ENCODE measurements around the gene DYTN.

The DYTN gene

DNA sequence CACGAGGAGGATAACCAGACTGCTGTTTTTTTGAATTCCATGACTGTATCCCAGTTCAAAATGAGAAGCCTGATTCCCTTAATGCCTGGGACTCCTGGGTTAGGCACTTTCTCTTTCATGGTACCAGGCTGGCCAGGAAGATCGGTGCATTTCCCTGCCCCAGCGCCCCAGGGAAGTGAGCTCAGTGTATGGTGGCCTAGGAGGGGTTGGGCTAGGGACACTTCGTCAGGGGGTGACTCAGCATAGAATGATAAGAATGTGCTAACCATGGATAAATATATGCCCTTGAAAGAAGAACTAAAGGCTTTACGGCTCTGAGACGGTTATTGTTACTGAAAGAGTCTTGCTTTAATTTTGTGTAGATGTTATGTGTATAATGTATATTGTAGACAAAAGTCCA lies 103.4 kb downstream of the DYTN start:
- no peak for DNase-seq (ENCODE audit: extremely low read depth, insufficient read length)
- no peak overlapping the region for H3K4me3 ChIP-seq (replicated peaks; ENCODE audit: low read depth, low read length)
- TF ChIP-seq, protein P1, sequence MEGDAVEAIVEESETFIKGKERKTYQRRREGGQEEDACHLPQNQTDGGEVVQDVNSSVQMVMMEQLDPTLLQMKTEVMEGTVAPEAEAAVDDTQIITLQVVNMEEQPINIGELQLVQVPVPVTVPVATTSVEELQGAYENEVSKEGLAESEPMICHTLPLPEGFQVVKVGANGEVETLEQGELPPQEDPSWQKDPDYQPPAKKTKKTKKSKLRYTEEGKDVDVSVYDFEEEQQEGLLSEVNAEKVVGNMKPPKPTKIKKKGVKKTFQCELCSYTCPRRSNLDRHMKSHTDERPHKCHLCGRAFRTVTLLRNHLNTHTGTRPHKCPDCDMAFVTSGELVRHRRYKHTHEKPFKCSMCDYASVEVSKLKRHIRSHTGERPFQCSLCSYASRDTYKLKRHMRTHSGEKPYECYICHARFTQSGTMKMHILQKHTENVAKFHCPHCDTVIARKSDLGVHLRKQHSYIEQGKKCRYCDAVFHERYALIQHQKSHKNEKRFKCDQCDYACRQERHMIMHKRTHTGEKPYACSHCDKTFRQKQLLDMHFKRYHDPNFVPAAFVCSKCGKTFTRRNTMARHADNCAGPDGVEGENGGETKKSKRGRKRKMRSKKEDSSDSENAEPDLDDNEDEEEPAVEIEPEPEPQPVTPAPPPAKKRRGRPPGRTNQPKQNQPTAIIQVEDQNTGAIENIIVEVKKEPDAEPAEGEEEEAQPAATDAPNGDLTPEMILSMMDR (IDR thresholded peaks at IDR 0.05; ENCODE audit: insufficient read depth, low read length, poor library complexity, severe bottlenecking) = no peak
- no peaks in the 10 kb centered on the region for H3K36me3 ChIP-seq (ENCODE audit: control insufficient read depth, insufficient read depth, low read length)
- no peaks in the 10 kb centered on the region for H3K27me3 ChIP-seq (replicated peaks; ENCODE audit: control insufficient read depth, insufficient read depth, low read length)

- TF ChIP-seq, protein P1 (IDR thresholded peaks at IDR 0.05; ENCODE audit: insufficient read depth, low read length, poor library complexity, severe bottlenecking) = no peak
- Histone ChIP-seq H3K27me3 (replicated peaks; ENCODE audit: control insufficient read depth, insufficient read depth, low read length) (no peaks in the 10 kb centered on the region), H3K4me3 (replicated peaks; ENCODE audit: low read depth, low read length) (no peak overlapping the region), H3K36me3 (ENCODE audit: control insufficient read depth, insufficient read depth, low read length) (no peaks in the 10 kb centered on the region; the same call in 1 of the 2 replicates)
- DNase-seq (ENCODE audit: extremely low read depth, insufficient read length) = no peak
Measured at GRCh38 chr2:206611736-206612135, 106.5 kb downstream of the DYTN start.

DNA sequence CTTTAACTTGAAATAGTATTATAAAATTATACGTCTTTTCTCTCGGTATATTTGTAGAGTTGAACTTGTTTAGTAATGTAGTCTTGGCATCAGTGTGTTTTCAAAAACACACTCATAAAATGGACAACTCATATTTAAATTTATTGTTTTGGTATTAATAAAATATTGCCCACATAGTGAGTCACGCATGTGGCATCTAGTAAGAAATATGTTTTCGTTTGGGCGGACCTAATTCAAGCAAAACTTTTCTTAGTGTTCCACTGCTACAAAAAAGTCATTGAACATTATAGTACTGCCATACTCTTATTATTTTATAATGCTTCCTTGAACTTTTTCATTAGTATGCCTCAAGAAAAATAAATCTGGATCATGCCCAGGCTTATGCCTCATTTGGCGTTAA lies 107.0 kb downstream of the DYTN start:
- DNase-seq (ENCODE audit: extremely low read depth, insufficient read length) = no peak
- no peak overlapping the region for H3K4me3 ChIP-seq (replicated peaks; ENCODE audit: low read depth, low read length)
- no peaks in the 10 kb centered on the region; the same call in 1 of the 2 replicates for H3K36me3 ChIP-seq (ENCODE audit: control insufficient read depth, insufficient read depth, low read length)
- TF ChIP-seq, protein P1 (IDR thresholded peaks at IDR 0.05; ENCODE audit: insufficient read depth, low read length, poor library complexity, severe bottlenecking) = no peak
- no peaks in the 10 kb centered on the region for H3K27me3 ChIP-seq (replicated peaks; ENCODE audit: control insufficient read depth, insufficient read depth, low read length)

DNA sequence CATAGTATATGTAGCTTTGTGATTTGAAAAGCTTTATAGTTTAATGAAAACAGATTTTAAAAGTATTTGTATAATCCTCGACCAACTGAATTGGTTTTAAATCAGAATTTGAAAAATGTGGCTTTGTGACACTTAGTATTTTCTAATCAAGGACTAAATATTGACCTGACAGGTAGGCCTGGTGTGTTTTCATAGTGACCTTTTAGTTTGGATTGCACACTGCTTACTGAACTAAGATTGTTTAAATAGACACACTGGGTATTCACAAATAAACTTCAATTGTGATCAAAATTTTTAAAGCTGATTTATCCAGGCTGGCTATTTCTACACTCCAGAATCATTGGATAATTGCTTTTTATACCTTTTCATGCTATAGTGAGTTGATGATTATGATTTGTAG lies 107.7 kb downstream of the DYTN start:
- no peak for DNase-seq (ENCODE audit: extremely low read depth, insufficient read length)
- TF ChIP-seq, protein P1 (IDR thresholded peaks at IDR 0.05; ENCODE audit: insufficient read depth, low read length, poor library complexity, severe bottlenecking) = no peak

DNA sequence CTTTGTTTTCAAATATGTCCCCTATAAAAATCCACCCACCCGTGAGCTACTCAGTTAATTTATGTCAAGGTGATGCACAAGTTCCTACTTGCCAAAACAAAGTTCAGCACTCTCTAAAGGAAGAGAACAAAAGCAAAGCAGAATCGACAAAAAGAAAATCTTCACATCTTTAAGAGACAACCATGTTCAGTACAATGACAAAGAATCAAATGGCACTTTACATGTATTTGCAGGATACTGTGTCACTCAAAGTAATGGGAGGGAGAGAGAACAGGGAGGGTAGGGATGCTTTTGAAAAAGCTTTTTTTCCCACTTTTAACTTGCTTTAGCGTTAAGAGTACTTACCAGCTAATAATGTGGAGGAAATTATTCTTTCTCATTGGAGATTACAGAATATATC lies 115.0 kb downstream of the DYTN start:
- H3K4me3 ChIP-seq (replicated peaks; ENCODE audit: low read depth, low read length) = no peak overlapping the region
- DNase-seq (ENCODE audit: extremely low read depth, insufficient read length) = no peak
- H3K36me3 ChIP-seq (ENCODE audit: control insufficient read depth, insufficient read depth, low read length) = no peaks in the 10 kb centered on the region
- TF ChIP-seq, protein P1 (IDR thresholded peaks at IDR 0.05; ENCODE audit: insufficient read depth, low read length, poor library complexity, severe bottlenecking) = no peak
- no peaks in the 10 kb centered on the region for H3K27me3 ChIP-seq (replicated peaks; ENCODE audit: control insufficient read depth, insufficient read depth, low read length)

More for the DNA sequence above, 107.7 kb downstream of the DYTN start:
- Histone ChIP-seq H3K4me3 (replicated peaks; ENCODE audit: low read depth, low read length) (no peak overlapping the region), H3K36me3 (ENCODE audit: control insufficient read depth, insufficient read depth, low read length) (no peaks in the 10 kb centered on the region; the same call in 1 of the 2 replicates), H3K27me3 (replicated peaks; ENCODE audit: control insufficient read depth, insufficient read depth, low read length) (no peaks in the 10 kb centered on the region)

All from GM06990 (cell line).